Measurements from ENCODE around the gene NPPC. TPM values are rescaled to one million over a fixed set of nuclear protein-coding genes. Genes with fewer than 3 reads are reported as not detected.
"Not testable (repeated sequence)": the region's sequence is repeated elsewhere in the genome, so short reads cannot be mapped to it uniquely, and the experiment has no call there.

NPPC gene
- total RNA-seq, 1 experiment from 2014 or later: 0.12 TPM

DNA sequence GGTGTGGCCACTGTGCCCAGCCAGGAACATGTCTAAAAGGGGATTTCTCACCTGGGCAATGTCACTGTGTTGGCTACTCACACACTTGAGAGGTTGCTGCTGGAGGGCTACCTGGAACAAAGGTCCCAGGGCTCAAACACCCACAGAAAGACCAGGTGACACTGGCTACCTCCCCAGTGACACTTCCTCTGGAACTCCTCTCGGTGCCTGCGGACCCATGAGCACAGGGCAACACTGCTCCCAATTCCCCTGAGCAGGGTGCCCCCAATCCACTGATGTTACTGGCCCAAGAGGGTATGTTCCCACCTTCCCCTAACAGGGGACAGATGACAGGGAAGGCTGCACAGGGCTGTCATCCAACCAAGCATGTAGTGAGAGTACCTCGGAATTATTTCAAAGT, 5.8 kb downstream of the NPPC start:
- DNase-seq (ENCODE audit: low spot score): no peak

DNA sequence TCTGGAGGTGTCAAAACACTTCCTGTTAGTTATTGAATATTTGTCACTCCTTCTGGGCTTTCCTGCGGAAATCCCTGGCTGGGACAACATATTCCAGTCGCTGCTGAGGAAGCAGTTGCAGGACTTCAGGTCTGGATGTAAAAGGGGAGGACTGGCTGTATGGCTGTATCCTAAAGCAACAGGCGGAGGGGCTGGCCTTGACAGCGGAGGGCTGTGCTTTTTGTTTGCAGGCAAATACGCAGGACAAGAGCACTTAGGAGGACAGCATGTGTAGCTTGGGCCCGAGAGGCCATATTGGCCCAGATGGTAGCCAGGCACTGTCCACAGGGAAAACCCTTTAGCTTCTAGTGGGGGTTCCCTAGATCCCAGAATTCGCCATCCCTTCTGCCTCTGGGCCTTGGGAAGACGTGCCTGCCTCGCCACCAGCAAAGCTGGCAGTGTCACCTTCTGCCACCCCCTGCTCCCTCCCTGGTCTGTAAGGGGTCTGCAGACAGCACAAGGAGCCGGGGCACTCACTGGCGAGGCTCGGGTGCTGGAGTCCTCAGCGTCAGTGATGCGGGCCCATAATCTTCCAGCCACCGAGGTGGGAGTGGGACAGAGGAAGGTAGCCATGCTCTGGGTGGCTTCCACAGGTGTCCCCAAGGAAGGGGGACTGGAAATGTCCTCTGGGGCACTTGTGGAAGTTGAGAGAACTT, 6.7 kb downstream of the NPPC start:
- no peak for DNase-seq (ENCODE audit: low spot score)

DNA sequence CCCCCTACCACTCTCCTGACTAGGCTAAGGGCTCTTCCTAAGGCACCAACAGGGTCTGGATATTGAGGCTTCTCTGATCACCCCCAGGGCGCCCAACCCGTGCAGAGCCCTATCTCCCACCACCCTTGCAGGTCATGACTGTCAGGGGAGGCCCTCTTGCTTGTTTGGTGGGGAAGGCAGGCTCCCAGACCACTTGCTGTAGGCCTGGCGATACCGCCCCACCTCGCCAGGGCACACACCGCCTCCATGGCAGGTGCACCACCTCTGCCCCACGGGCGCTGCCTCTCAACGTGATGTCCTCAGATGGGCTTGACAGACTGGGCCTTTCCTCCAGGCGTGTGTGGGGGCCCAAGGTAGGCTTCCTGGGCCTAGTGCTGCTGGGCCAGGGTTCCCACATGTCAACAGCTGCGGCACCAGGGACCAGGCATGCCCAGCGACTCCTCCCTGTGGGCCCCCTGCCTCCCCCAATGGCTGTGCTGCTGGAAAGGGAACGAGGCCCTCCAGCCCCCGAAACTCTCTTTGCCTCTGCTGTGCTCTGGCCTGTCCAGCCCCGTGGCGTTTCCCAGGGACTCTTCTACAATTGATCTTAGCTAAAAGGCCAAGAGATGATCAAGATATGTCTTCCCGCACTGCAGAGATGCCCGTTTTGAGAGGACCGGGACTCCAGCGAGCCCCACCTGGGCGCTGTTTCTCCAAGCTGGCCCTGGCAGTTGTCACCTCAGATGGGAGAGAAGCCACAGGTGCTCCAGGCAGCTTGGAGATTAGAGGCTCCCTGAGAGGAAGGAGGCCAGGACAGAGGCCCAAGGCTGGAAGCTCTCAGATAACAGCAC, 7.5 kb downstream of the NPPC start:
- DNase-seq (ENCODE audit: low spot score): no peak

DNA sequence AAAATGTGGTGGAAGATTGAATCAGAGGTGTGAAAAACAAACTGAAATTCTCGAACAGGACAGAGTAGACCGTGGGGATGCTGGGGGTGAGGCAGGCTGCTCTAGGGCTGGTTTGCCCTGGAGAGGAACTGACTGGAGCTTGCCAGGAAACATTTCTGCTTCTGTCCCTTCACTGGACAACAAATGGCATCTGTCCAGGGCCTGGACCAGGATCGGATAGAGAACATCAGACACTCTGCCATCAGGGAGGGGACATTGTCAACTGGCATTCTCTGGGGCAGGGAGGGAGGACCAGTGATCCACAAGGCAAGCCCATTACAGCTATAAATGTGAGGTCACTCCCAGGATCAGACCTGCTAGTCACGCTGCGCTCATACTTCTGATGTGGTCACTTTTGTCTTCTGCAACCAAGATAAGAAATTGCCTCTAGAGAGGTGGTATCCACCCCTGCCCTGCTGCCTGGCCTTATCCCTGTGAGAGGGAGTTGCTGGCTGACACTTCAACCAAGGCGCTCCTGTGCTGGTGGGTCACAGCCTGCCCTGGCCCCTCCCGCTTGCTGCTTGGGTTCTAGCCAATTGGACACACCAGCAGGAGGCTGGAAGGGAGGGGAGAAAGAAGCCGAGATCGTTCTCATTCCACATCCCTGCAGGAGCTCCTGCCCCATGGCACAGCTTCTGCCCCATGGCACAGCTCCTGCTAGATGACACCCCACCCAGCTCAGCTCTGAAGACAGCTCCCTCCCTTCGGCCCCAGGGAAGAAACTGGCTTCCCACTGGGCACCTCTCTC, 8.7 kb downstream of the NPPC start:
- peak; percentile 38 for DNase-seq (ENCODE audit: low spot score)

DNA sequence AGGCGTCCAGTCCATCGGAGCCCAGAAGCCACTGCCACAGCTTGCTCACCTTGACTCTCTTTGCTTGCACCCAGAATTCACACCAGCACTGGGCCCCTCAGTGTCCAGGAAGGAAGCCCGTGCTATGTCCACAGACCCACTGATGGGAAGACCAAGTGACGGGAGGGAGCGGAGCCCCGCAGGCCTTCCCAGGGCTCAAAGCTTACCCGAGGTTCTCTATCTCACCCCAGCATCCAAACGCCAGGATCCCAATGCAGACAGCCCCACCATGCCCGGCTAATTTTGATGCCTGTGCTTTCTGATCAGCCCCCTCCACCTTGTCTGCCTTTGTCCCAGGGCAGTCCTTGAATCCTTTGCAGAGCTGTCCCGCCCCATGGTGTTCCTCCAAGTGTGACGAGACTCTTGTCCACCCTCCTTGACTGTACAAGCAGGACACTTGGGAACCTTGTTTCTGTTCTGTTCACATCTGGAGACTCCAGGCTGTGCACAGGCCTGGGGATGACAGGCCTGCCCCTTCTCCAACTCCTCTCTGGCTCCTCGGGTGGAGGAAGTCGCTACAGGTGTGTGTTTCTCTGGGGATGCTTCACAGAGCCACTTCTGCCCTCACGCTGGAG, 12.0 kb downstream of the NPPC start:
- DNase-seq (ENCODE audit: low spot score): no peak

DNA sequence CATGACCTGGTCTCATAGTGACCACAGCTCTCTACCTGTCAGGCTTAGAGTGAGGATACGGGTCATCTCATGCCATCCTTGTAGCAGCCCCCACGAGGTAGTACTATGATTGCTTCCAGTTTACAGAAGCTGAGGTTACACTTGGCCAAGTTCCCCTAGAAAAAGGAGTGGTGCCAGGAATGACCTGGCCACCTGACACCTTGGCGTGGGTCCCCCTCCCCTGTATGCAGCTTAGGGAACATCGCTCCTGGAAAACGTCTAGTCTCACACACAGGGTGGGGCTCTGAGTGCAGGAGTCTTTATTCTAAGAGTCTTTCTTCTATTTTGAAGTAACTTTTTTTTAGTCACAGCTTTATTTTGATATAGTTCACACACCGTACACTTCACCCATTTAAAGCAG, 14.8 kb downstream of the NPPC start:
- no peak for DNase-seq (ENCODE audit: low spot score)

DNA sequence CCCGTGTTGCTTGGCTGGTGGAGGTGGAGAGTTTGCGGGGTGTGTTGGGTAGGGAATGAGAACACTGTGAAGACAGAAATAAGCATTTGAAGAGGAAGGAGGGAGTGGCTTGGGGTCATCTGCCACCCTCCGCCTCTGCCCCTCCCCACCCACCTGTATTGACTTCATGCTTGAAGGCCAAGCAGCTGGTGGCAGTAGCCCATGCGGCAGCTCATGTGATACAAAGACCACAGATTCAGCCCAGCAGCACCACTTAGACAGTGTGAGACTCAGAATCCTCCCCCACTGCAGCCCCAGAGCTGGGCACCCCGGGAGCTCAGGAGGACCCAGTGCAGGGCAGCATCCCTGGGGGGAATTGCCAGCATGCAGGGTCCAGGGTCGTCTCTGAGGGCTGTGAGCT, 15.4 kb downstream of the NPPC start:
- DNase-seq (ENCODE audit: low spot score): no peak

DNA sequence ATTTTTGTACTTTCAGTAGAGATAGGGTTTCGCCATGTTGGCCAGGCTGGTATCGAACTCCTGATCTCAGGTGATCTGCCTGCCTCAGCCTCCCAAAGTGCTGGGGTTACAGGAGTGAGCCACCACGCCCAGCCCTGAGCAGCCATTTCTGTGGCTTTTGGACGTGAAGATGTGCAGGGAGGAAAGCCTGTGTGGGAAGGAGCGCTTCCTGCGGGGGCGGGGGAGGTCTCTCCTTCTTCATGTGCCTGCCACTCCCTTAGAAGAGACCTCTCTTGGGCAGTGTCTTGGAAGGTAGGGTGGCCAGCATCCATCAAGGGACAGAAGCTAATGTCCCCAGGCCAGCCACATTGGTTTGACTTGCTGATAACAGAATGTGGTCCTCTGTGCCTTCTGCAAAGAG, 16.0 kb downstream of the NPPC start:
- not testable (repeated sequence) for DNase-seq (ENCODE audit: low spot score)

DNA sequence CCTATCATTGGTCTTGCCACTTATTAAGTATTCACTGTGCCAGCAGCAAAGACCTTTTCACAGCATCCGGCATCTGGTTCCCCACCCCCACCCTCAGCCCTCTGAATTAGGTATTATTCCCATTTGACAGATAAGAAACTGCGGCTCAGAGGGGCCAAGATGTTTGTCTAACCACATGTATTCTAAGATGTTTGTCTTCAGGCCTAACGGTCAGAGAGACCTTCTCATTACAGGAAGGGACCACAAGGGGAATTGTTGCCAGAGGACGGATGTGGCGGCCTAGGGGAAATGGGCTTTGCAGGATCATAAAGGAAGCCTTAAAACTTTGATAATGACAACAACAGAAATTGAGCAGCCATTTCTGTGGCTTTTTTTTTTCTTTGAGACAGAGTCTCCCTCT, 16.6 kb downstream of the NPPC start:
- DNase-seq (ENCODE audit: low spot score): no peak

DNA sequence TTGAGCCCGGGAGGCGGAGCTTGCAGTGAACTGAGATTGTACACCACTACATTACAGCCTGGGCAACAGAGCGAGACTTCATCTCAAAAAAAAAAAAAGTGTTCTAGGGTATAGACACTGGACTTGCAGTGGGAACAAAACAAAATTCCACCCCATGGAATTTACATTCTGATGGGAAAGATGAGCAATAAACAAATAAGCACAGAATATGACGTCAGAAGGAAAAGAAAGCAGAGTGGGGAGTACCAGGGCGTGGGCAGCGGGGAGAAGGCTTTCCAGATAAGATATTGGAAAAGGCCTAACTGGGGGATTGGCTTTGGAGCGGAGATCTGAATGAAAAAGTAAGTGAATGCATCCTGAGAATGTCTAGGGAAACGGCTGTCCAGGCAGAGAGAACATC, 17.6 kb downstream of the NPPC start:
- no peak for DNase-seq (ENCODE audit: low spot score)

DNA sequence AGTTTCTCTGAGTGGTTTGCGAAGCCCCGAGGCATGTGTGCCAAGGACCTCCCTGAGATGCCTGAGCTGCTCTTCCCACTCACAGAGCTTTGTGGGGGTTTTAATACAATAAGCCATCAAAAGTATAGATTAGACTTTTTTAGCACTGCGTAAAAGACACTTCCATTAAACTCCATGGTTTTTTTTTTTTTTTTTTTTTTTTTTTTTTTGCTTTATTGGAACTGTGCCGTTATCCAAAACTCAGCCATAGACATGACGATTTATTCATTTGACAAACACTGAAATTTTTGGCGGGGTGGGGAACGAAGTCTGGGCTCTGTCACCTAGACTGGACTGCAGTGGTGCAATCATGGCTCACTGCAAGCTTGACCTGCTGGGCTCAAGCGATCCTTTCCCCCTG, 18.4 kb downstream of the NPPC start:
- no peak for DNase-seq (ENCODE audit: low spot score)

DNA sequence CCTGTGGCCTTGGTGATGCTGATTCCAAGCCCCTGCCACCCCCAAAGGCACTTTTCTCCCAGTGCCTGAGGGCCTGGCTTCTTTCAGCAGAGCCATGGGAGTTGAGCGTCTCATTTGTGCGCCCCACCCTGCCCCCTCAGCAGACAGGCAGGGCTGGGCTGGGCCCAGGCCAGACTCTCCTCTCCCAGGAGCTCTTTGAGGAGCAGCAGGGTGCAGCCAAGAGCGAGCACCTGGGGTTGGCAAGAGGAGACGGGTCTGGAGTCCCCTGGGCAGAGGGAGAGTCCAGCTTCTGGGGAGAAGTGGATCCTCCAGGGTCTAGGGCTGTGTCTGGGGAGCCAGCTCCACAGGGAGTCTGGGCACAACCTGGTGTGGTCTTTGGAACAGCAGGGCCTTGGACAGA, 21.2 kb downstream of the NPPC start:
- DNase-seq (ENCODE audit: low spot score): no peak

DNA sequence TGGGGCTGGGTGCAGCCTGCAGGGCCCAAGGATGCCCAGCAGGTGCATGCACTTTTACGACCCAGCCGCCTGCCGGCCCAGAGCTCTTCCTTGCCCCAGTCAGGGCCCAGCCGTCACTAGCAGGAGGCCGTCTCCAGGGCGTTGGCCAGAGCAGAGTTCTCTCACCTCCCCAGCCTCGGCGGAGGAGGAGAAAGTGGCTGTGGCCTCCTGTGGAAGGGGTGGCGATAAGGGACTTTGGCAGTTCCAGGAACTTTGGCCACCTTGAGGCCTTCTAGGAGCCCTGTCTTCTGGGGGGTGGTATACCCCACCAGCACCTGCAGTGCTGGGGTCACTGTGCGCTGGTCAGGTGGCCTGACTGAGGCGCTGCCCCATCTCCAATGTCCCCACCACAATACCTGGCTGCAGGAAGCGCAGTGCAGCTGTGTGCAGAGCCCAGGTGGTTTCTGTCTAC, 22.0 kb downstream of the NPPC start:
- DNase-seq (ENCODE audit: low spot score): no peak

DNA sequence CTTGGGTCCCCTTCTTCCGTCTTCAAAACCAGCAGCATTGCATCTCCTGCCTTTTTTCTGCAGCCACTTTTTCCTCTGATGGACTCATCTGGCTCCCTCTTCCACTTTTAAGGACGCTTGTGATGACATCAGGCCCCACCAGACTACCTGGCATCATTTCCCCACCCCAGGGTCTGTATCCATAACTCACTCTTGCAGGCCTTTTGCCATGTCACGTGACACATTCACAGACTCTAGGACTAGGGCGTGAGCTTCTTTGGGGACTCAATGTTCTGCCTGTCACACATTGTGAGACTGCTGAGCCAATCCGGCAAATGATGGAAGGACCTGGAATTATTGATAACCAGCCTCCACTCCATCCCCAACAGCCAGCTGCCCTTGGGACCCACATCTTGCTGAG, 23.6 kb downstream of the NPPC start:
- DNase-seq (ENCODE audit: low spot score): no peak

DNA sequence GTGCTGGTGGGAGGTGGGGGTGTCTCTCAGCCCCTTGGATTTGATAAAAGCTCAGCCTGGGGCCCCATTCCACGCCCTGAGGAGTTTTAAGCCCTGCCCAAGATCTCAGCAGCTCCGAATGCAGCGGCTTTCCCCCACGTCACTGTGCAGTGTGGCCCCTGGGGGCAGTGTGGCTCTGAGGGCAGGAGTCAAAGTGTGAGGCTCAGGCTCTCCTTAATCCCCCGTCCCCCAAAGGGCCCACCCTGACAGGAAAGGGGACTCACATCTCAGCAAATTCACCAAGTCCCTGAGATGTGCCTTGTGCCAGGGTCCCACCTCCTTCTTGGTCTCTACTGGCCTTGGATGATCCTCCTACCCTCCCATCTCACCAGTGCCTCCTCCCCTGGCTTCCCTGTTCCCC, 25.2 kb downstream of the NPPC start:
- DNase-seq (ENCODE audit: low spot score): no peak

DNA sequence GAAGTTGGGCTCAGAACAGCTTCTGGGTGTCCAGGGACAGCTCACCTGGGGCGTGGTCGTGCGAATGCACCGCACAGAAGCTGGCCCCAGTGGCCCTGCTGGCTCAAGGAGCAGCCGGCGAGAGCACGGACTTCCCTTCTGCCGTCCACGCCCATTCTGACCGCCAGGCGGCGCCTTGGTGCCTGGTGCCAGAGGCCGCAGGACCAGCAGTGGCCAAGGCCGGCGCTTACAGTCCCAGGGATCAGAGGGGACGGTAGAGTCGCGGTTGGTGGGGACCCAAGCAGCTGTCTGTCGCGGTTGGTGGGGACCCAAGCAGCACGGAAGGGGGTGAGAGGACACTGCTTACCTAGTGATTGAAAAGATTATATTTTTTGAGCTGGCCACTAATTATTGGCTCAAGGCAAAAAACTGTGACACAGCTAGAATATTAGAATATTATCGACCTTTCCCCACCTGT, 25.7 kb downstream of the NPPC start:
- DNase-seq (ENCODE audit: low spot score): peak; percentile 55

DNA sequence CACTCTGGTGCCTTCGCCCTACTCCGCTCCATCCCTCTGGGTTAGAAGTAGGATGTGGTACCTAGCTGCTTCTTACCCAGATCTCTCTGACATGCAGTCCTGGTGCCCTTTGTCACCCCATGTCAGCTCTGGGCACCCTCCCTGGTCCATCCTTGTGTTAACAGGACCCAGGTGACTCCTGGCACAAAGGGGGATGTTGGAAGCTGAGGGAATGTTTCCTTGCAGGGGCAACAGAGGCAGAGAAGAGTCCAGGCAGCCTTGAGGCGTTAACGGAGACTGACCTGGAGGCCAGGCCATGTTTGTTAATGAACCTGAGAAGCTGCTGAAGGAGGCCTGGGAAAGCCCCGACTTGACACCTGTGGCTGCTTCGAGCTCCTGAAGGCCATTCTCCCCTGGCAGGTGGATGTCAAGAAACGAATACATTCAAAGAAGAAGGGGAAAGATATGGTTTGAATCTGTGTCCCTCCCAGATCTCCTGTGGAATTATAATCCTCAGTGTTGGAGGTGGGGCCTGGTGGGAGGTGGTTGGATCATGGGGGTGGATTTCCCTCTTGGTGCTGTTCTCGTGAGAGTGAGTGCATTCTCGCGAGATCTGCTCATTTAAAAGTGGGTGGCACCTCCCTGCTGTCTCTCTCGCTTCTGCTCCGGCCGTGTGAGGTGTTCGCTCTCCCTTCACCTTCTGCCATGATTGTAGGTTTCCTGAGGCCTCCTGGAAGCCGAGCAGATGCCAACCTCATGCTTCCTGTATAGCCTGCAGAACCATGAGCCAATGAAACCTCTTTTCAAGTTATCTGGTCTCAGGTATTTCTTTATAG, 31.4 kb downstream of the NPPC start:
- no peak for DNase-seq (ENCODE audit: low spot score)

DNA sequence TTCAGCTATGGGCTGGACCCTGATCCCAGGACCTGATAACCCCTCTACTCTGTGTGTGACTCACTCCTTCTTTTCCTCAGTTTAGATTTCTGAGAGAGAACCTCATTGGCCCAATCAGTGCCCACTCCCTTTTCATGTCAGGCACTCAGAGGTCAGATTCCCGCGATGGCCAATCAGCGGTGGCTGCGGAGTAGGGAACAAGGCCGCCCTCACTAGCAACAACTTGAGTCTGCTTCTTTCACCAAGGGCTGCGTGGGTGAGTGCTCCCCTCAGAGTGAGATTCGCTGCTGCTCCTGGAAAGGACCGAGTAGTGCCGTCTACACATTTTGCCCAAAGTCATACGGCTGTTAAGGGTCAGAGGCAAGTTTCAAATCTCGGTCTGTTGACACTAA, 34.7 kb downstream of the NPPC start:
- DNase-seq (ENCODE audit: low spot score): no peak

DNA sequence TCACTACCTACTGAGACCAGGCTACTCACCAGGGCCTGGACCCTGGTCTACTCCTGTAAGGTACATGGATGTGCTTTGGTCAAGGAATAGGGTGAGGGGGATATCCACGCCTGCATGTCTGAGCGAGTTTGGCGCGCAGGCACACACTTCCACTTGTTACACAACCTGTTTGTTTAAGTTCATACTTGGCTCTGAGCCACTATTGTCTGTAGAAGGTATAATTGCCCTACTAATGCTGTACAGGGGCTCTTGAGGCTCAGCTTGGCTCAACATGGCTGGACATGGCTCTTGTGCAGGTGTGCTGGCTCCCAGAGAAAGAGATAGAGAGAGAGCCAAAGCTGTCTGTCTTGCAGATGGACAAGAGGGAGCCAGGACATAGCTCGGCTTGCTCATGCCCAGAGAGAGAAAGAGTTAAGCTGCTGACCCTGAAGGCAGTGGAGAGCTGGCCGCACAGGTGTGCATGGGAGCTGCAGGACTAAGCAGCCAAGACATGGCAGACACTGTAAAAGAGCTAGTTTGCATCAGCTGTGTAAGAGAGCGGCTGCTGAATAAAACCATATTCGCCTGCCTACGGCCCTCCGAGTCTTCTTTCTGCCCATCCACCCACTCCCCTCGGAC, 35.2 kb downstream of the NPPC start:
- DNase-seq (ENCODE audit: low spot score): no peak

DNA sequence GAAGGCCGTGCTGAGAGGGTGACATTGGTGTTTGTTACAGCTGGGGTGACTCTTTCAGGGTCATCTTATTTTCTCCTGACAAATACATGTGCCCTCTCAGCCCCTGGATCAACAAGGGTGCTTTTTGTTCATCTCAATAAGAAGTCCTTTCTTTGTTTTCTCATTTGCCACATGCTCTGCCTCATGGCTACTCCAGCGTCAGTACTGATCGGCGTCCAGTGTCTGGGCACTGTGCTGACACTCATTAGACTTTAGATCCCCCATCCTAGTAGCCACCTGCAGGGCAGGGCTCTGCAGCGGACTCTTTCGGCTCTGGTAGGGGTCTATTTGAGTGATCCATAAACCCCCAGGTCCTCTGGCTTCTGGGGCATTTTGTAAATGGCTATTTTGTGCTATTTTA, 38.4 kb downstream of the NPPC start:
- DNase-seq (ENCODE audit: low spot score): no peak

All from A172 (cell line).